Measurements from ENCODE around the gene C1QTNF1.
A peak's percentile ranks its signal among the peaks of the same experiment; 100 is the strongest.

The C1QTNF1 gene

DNA sequence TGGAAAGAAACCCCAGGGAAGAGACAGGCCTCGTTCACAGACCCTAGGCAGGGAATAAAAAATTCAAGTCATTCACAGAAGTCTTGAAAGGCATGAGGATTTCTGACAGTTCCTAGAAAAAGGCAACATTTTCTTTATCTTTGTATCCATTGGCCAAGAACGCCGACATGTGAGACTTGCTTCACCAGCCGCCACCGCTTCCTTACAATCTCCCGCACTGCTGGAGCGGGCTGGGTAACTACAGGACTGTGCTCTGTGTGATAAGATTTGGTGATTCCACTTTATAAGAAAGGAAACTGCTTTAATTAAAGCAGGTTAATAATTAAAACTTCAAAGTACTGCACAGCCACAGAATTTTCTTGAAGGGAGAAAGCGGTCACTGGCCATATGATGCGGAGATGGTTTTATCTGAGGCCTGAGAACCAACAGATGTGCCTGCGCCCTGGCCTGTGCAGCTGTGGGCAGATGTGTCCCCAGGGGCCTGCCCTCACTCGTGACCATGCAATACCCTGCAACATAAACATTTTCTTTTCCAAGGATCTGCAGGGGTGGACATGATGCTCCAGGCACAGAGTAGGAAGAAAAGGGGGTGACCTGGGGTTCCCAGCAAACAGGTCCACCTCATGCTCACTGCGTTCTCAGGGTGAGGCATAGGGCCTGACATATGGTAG, 31.3 kb upstream of the C1QTNF1 start:
- Histone ChIP-seq H2BK120ac (ENCODE audit: insufficient read depth, low read length, poor library complexity) (no peak overlapping the region), H3K36me3 (ENCODE audit: control insufficient read depth in 1 of 2, insufficient read depth in 2 of 2, low read length in 2 of 2) (peaks cover 70 to 71% of the 10 kb centered on the region in 2 experiments), H4K12ac (ENCODE audit: low read depth, low read length) (no peak overlapping the region), H3K4me1 (ENCODE audit: control insufficient read depth in 1 of 2, insufficient read depth in 2 of 2, low read length in 2 of 2) (peaks cover 5 to 6% of the 10 kb centered on the region in 2 experiments), H3K27me3 (ENCODE audit: insufficient read depth, low read length) (no peaks in the 10 kb centered on the region), H3K9ac (ENCODE audit: low read length) (no peak overlapping the region), H3K4me2 (ENCODE audit: low read length) (no peak overlapping the region), H3K9me3 (ENCODE audit: insufficient read depth, low read depth, low read length) (peaks cover 7% of the 10 kb centered on the region), H3K4me3 (ENCODE audit: low read depth, low read length) (no peak overlapping the region), H3K79me2 (ENCODE audit: control insufficient read depth, insufficient read depth, low read length, poor library complexity) (no peaks in the 10 kb centered on the region), H3K23ac (ENCODE audit: low read length) (no peak overlapping the region), H3K14ac (ENCODE audit: low read length) (no peak overlapping the region), H2BK12ac (ENCODE audit: low read length) (no peak overlapping the region), H3K18ac (ENCODE audit: low read length) (no peak overlapping the region), H3K4ac (ENCODE audit: low read depth, low read length) (no peak overlapping the region), H4K91ac (ENCODE audit: low read depth, low read length) (no peak overlapping the region), H2AK5ac (ENCODE audit: low read length) (no peak overlapping the region), H3K79me1 (ENCODE audit: low read length) (peaks cover 3% of the 10 kb centered on the region), H2AFZ (ENCODE audit: insufficient read depth, low read length, poor library complexity) (no peak overlapping the region), H2BK5ac (ENCODE audit: low read depth, low read length, poor library complexity) (no peak overlapping the region), H4K8ac (ENCODE audit: low read depth, low read length) (no peak overlapping the region), H3K27ac (ENCODE audit: low read depth, low read length) (no peak overlapping the region)
- DNase-seq: no peak
- no CpG with 5 or more reads among the region's 12 CpGs for WGBS (ENCODE audit: extremely low coverage, insufficient coverage, insufficient read length)

DNA sequence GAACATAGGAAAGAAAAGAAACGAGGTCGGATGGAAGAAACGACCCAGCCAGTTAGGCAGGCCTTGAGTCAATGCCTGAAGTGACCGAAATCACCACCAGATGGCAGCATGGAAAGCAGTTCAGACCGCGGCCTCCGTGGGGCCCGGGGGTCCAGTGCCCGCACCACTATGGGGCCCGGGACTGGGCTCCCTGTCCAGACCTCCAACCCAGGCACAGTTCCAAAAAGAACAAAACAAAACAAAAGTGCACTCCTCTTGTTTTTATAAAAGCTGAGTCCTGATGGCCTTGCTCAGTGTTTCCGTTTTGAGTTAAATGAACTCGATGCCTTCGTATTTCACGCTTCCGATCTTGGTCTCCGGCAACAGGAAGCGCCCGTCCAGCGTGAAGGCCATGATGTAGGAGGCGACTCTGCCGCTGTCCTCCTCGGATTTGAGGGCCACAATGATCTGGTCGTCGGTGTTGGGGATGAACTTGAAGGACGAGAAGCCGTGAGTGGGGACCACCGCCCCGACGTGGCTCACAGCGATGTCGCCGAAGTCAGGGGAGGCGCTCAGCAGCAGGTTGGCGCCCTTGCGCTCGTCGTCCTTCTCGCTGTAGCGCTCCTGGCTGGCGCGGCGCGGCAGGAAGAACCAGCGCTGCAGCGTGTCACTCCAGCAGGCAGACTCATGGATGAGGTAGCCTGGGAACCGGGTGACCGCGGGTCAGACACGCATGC, 30.6 kb upstream of the C1QTNF1 start:
- Histone ChIP-seq H2AK5ac (ENCODE audit: low read length) (no peak overlapping the region), H3K14ac (ENCODE audit: low read length) (no peak overlapping the region), H4K12ac (ENCODE audit: low read depth, low read length) (no peak overlapping the region), H3K18ac (ENCODE audit: low read length) (no peak overlapping the region), H3K4me3 (ENCODE audit: low read depth, low read length) (no peak overlapping the region), H3K4me1 (ENCODE audit: control insufficient read depth in 1 of 2, insufficient read depth in 2 of 2, low read length in 2 of 2) (no peaks in the 10 kb centered on the region), H3K36me3 (ENCODE audit: control insufficient read depth in 1 of 2, insufficient read depth in 2 of 2, low read length in 2 of 2) (peaks cover 77% of the 10 kb centered on the region in 2 experiments), H2BK12ac (ENCODE audit: low read length) (no peak overlapping the region), H2BK120ac (ENCODE audit: insufficient read depth, low read length, poor library complexity) (no peak overlapping the region), H3K9ac (ENCODE audit: low read length) (no peak overlapping the region), H3K27me3 (ENCODE audit: insufficient read depth, low read length) (no peaks in the 10 kb centered on the region), H3K4me2 (ENCODE audit: low read length) (no peak overlapping the region), H3K79me2 (ENCODE audit: control insufficient read depth, insufficient read depth, low read length, poor library complexity) (no peaks in the 10 kb centered on the region), H3K27ac (ENCODE audit: low read depth, low read length) (no peak overlapping the region), H4K91ac (ENCODE audit: low read depth, low read length) (no peak overlapping the region), H2BK5ac (ENCODE audit: low read depth, low read length, poor library complexity) (no peak overlapping the region), H3K79me1 (ENCODE audit: low read length) (no peaks in the 10 kb centered on the region), H3K9me3 (ENCODE audit: insufficient read depth, low read depth, low read length) (peaks cover 7% of the 10 kb centered on the region), H3K4ac (ENCODE audit: low read depth, low read length) (no peak overlapping the region), H3K23ac (ENCODE audit: low read length) (no peak overlapping the region), H2AFZ (ENCODE audit: insufficient read depth, low read length, poor library complexity) (no peak overlapping the region), H4K8ac (ENCODE audit: low read depth, low read length) (no peak overlapping the region)
- no CpG with 5 or more reads among the region's 49 CpGs for WGBS (ENCODE audit: extremely low coverage, insufficient coverage, insufficient read length)
- DNase-seq: peak; percentile 49 to 75

DNA sequence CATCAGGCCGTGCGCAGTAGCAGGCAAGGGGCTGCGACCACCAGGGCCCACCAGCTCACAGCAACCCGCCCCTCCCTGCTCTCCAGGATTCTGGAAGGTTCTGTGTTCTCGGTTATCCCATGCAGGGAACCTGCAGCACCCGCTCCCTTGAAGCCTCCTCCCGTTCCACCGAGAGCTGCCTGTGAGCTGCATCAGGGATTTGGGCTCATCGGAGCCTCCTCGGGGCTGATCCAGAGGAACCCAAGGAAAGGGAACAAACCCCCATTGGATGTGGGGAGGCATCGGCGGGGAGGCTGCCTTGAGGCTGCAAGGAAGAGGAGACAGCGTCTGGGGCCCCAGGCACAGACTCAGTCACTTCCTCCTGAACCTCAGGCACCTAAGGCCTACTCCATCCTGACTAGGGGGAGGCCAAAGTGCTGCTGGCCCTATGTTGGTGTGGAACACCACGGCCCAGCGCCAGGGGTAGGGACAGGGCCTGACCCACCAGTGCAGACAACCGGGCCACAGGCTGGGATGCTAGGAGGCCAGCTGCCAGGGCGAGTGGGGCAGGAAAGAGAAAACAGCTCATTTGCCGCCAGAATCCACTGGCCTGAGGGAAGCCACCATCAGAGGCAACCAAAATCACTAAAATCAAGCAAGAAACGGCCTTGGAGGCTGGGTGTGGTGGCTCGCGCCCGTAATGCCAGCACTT, 29.8 kb upstream of the C1QTNF1 start:
- H2AFZ ChIP-seq (ENCODE audit: insufficient read depth, low read length, poor library complexity): no peak overlapping the region
- no peak for DNase-seq
- no peak overlapping the region for H3K14ac ChIP-seq (ENCODE audit: low read length)
- no peak overlapping the region for H4K91ac ChIP-seq (ENCODE audit: low read depth, low read length)
- H3K4me3 ChIP-seq (ENCODE audit: low read depth, low read length): no peak overlapping the region
- H3K36me3 ChIP-seq (ENCODE audit: control insufficient read depth in 1 of 2, insufficient read depth in 2 of 2, low read length in 2 of 2): peaks cover 84% of the 10 kb centered on the region in 2 experiments
- no peak overlapping the region for H2BK12ac ChIP-seq (ENCODE audit: low read length)
- no peaks in the 10 kb centered on the region for H3K27me3 ChIP-seq (ENCODE audit: insufficient read depth, low read length)
- H3K4me2 ChIP-seq (ENCODE audit: low read length): no peak overlapping the region
- H3K9ac ChIP-seq (ENCODE audit: low read length): no peak overlapping the region
- no peak overlapping the region for H2BK5ac ChIP-seq (ENCODE audit: low read depth, low read length, poor library complexity)
- H3K23ac ChIP-seq (ENCODE audit: low read length): no peak overlapping the region
- WGBS (ENCODE audit: extremely low coverage, insufficient coverage, insufficient read length): no CpG with 5 or more reads among the region's 22 CpGs
- H2AK5ac ChIP-seq (ENCODE audit: low read length): no peak overlapping the region
- H3K4me1 ChIP-seq (ENCODE audit: control insufficient read depth in 1 of 2, insufficient read depth in 2 of 2, low read length in 2 of 2): no peaks in the 10 kb centered on the region
- no peak overlapping the region for H4K8ac ChIP-seq (ENCODE audit: low read depth, low read length)
- H3K18ac ChIP-seq (ENCODE audit: low read length): no peak overlapping the region
- no peaks in the 10 kb centered on the region for H3K79me1 ChIP-seq (ENCODE audit: low read length)
- no peaks in the 10 kb centered on the region for H3K79me2 ChIP-seq (ENCODE audit: control insufficient read depth, insufficient read depth, low read length, poor library complexity)
- no peak overlapping the region for H3K4ac ChIP-seq (ENCODE audit: low read depth, low read length)
- H3K9me3 ChIP-seq (ENCODE audit: insufficient read depth, low read depth, low read length): peaks cover 7% of the 10 kb centered on the region
- H2BK120ac ChIP-seq (ENCODE audit: insufficient read depth, low read length, poor library complexity): no peak overlapping the region
- H3K27ac ChIP-seq (ENCODE audit: low read depth, low read length): no peak overlapping the region
- H4K12ac ChIP-seq (ENCODE audit: low read depth, low read length): no peak overlapping the region

DNA sequence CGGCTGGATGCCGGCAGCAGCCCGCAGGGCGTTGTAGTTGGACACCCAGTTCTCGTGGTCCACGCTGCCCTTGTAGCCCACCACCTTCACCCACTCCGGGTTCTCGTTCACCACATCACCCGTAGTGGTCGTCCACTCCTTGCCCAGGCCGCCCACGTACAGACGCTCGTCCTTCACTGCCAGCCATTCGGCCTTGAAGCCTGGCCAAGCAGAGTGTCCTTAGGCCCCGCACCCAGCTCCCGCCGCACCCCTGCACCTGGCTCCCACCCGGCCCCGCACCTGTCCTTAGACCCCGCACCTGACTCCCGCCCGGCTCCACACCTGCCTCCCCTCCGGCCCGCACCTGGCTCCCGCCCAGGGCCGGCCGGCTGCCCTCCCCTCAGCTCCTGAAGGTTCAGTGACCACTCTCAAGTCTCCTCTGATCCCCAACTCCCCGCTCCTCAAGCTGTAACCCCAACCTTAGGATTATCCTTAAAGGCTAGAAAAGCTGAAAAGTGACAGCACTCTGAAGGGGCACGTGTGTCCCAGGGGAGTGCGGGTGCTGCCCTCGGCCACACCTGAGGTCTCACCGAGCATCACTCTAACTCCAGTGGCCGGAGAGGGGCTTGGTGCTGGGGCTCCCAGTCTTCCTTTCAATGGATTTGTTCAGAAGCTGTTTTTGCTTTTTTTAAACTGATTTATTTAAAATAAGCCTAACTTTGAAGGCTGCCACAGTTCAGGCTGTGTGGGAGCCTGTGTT, 28.8 kb upstream of the C1QTNF1 start:
- Histone ChIP-seq H3K23ac (ENCODE audit: low read length) (no peak overlapping the region), H3K36me3 (ENCODE audit: control insufficient read depth in 1 of 2, insufficient read depth in 2 of 2, low read length in 2 of 2) (peaks cover 87 to 90% of the 10 kb centered on the region in 2 experiments), H3K9me3 (ENCODE audit: insufficient read depth, low read depth, low read length) (peaks cover 7% of the 10 kb centered on the region), H4K91ac (ENCODE audit: low read depth, low read length) (no peak overlapping the region), H2BK12ac (ENCODE audit: low read length) (no peak overlapping the region), H3K4me1 (ENCODE audit: control insufficient read depth in 1 of 2, insufficient read depth in 2 of 2, low read length in 2 of 2) (no peaks in the 10 kb centered on the region), H3K79me2 (ENCODE audit: control insufficient read depth, insufficient read depth, low read length, poor library complexity) (no peaks in the 10 kb centered on the region), H4K12ac (ENCODE audit: low read depth, low read length) (no peak overlapping the region), H2BK120ac (ENCODE audit: insufficient read depth, low read length, poor library complexity) (no peak overlapping the region), H3K79me1 (ENCODE audit: low read length) (no peaks in the 10 kb centered on the region), H3K4me3 (ENCODE audit: low read depth, low read length) (no peak overlapping the region), H3K4ac (ENCODE audit: low read depth, low read length) (no peak overlapping the region), H3K27ac (ENCODE audit: low read depth, low read length) (no peak overlapping the region), H3K27me3 (ENCODE audit: insufficient read depth, low read length) (no peaks in the 10 kb centered on the region), H2AFZ (ENCODE audit: insufficient read depth, low read length, poor library complexity) (no peak overlapping the region), H3K14ac (ENCODE audit: low read length) (no peak overlapping the region), H3K18ac (ENCODE audit: low read length) (no peak overlapping the region), H2BK5ac (ENCODE audit: low read depth, low read length, poor library complexity) (no peak overlapping the region), H3K9ac (ENCODE audit: low read length) (no peak overlapping the region), H3K4me2 (ENCODE audit: low read length) (no peak overlapping the region), H4K8ac (ENCODE audit: low read depth, low read length) (no peak overlapping the region), H2AK5ac (ENCODE audit: low read length) (no peak overlapping the region)
- no peak for DNase-seq
- WGBS (ENCODE audit: extremely low coverage, insufficient coverage, insufficient read length): no CpG with 5 or more reads among the region's 34 CpGs

All from trophoblast cell (in vitro differentiated cells and primary cell).